GDM1 (cell line): Measurements from ENCODE around the gene LHB.

ENCODE experiments used
- DNase-seq: peaks from one replicate; lab custom pipeline; 2025; lab: John Stamatoyannopoulos, UW

LHB gene

GRCh38 chr19:48975947-48976847, 40.7 kb downstream of the LHB start:
- DNase-seq, result no peak

DNA sequence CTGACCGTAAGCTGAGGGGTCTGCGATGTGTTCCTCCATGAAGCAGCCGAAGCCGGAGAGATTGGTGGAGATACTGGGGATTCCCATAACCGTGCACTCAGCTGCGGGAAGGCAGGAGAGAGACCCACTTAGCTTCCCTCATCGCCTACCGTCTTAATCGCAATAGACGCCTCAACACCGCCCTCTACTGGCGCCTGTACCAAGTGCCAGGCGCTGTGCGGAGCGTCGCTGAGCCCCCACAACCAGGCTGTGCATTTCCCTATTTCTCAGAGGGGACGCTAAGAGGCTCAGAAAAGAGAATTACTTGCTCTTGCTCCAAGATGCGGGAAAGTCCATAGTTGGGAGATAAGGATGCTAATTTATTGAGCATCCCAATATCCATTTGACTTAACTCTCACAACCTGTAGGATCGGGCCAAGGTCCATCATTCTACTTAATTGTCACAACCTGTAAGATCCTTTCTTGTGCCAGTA, 45.9 kb downstream of the LHB start:
- DNase-seq, result peak; percentile 72

DNA sequence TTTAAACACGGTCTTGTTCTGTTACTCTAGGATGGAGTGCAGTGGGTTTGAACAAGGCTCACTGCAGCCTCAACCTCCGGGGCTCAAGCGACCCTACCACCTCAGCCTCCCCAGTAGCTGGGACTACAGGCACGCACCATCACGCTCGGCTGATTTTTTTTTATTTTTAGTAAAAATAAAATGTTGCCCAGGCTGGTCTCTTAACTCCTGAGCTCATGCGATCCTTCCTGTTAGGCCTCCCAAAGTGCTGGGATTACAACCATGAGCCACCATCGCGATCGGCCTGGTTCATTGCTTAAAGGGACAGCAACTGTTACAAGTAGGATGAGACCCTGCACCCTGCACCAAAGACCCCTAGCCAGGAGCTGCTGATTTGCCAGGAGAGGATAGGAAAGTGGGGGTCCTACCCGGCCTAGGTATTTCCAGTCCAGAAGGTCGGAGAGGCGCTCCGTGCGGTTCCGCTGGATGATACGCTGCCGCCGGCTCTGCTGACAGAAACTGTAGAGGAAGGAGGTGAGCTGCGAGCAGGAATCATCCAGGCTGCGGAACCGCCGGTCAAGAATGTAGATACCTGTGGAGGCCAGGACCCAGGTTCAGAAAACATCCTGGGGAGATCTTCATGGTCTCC, 46.6 kb downstream of the LHB start:
- DNase-seq, result no peak

DNA sequence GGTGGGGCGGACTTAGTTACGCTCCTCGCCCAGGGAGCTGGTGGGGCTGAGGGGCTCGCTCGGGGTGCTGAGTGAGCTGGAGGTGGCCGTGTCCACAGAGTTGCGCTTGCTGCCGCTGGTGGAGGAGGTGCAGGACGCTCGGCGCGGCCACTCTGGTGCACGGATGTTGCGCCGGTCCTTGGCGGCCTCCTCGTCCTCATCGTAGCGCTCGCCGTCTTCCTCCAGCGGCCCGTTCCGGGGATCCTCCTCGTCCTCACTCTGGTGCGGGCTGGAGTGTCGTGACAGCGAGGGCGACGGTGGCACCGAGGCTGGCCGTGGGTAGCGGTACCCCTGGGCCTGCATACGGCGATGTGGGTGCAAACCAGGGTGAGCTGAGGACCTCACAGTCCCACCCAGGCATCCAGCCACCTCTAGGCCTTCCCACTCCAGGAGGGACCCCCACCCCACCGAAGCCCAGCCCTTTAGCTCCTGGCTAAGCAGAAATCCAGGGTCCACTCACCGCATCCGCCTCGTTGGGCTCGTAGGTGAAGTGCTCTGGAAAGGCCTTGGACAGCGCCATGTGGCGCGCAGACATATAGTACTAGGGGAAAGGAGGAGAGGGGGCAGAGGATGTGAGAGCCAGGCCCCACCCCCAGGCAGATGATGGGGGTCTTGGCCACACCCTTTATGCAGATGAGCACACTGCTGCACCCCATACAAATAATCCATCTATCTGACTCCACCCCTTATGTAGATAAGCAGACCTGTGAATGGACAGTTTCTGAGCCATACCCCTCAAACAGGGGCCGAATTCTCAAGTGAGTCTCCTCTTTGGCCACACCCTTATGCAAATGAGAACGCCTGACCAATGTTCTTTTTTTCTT, 47.4 kb downstream of the LHB start:
- peak; percentile 46 for DNase-seq

DNA sequence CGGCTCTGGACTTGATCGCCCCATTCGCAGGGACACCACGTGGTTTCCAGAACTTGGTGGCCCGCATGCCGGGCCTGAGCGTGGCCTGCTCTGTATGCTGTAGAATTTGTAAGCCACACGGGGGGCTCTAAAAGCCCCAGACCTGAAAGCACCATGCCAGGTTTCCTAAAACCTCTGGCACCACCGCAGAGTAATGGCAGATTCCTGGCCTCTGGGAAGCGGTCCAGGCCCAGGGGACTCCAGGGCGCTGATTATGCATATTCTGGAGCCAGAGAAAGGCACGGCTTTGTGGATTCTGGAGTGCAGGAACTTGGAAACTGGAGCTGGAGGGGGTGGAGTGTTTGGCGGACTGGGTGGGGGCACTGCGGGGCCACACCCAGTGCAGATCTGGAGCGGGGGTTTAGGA, 48.1 kb downstream of the LHB start:
- no peak for DNase-seq

DNA sequence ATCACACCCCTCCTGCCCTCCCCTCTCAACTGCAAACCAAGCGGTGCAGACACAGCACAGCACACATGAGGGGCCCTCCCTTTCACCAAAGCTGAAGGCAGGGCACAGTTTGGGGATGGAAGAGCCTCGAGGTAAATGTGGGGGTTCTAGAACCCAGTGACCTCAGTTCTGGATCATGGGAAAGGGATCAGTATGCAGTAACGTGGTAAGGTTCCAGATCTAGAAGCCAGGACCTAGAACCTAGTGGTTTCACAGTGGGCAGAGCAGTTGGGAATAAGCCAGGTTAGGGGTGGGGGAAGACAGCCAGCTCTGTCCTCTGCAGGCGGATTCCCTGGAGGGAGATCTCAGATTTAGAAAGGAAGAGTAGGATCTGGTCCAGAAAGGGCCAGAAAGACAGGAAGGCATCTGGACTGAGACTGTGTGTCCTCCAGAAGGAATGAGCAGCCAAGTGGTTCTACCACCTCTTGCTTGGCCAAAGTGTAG, 48.7 kb downstream of the LHB start:
- DNase-seq, result no peak

GRCh38 chr19:48967346-48968178, 49.3 kb downstream of the LHB start:
- no peak for DNase-seq

DNA sequence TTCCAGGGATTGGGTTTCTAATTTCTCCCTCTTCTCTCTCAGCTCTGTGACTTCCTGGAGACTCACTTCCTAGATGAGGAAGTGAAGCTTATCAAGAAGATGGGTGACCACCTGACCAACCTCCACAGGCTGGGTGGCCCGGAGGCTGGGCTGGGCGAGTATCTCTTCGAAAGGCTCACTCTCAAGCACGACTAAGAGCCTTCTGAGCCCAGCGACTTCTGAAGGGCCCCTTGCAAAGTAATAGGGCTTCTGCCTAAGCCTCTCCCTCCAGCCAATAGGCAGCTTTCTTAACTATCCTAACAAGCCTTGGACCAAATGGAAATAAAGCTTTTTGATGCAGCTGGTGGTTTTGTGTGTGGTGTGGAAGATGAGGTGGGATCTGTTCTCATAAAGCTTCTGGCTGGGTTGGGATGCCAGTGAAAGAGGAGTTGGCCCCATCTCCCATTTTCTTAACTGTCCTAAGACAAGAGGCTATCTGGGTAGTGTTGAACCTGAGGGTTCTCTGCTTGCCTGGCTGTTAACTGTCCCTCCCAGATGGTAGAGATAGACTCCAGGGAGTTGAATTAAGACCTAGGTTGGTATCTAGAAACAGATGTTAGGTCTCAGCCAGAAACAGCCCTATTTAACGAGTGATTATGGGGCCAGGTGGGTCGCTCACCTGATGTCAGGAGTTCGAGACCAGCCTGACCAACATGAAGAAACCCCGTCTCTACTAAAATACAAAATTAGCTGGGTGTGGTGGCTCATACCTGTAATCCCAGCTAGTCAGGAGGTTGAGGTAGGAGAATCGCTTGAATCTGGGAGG, 50.1 kb downstream of the LHB start:
- no peak for DNase-seq
